Measurements from ENCODE around the gene ZNRF2. TPM values are rescaled to one million over a fixed set of nuclear protein-coding genes. Genes with fewer than 3 reads are reported as not detected.

The ZNRF2 gene
- total RNA-seq (2022; extraction: Qiagen RNA extraction): 4.7 to 6.4 TPM (median 5.5 TPM) in 5 replicates

DNA sequence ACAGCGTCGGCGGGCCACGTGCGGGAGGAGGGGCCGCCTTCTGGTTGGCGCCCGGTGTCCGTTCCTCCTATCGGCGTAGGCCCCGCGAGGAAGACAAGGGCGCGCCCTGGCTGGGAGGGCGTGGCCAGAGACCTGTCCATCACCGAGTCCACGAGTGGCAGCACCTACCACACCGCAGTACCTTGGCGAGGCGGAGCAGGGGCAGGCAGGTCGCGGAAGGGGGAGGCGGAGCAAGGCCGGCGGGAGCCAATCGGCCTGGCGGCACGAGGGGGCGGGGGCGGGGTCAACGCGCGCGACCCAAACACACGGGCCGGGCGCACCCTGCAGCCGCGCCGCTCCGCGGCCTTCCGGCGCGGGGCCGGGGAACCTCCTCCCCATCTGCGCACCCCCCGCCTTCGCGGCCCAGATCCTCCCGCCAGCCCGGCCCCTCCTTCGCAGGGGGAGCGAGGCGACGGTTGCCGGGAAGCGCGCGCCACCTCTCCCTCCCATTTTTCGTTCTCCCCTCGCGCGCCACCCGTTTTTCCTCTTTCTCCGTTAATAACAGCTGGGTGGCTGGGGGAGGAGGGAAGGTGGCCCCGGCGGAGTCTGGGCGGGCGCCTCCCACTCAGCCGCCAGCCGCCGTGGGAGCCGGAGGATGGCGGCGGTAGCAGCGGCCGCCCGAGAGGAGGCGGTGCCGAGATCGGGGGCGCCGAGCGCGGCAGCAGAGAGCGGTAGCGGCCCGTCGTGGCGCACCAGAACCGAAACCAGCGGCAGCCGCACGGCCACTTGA, at the start of gene ZNRF2:
Gene ZNRF2 (plus strand): TSS at position 300 of the 769 bp plus-strand sequence. CDS start 761 bp downstream, outside the sequence.

Other genes starting within 250 kb of the ZNRF2 start
- 4.5 to 6.6 TPM (median 6.1 TPM) in 5 replicates for gene MTURN, start 149.6 kb upstream of the ZNRF2 start, total RNA-seq (2022; extraction: Qiagen RNA extraction)
- 5.5 to 7.4 TPM (median 6.7 TPM) in 5 replicates for gene NOD1, start 194.2 kb downstream of the ZNRF2 start, total RNA-seq (2022; extraction: Qiagen RNA extraction)
- 68.3 to 75.3 TPM (median 72.7 TPM) in 5 replicates for gene GGCT, start 220.2 kb downstream of the ZNRF2 start, total RNA-seq (2022; extraction: Qiagen RNA extraction)